OCI-LY1 (cell line): ENCODE data around the gene CPXM2.

Experiments
- CTCF ChIP-seq: fragments of 200-600 bp; sonication (generic), shearing (Covaris generic); IDR thresholded peaks from 2 replicates; pipeline ENCODE4 v1.5.1; 2017; ENCODE audit warnings: mild to moderate bottlenecking, antibody characterized with exemption, low read length, moderate library complexity, mixed read lengths
- EZH2 ChIP-seq: fragments of 200-600 bp; sonication (generic), shearing (Covaris generic); IDR thresholded peaks from 2 replicates; pipeline ENCODE4 v1.8.0; 2017; ENCODE audit warnings: borderline replicate concordance, mixed run types, mild to moderate bottlenecking, antibody characterized with exemption, low read length, moderate library complexity, mixed read lengths

- TF ChIP-seq CTCF (no peak), EZH2 (no peak)
Observed at GRCh38 chr10:123869020-123869414, 22.6 kb downstream of the CPXM2 start.
